Astrocyte of the cerebellum (primary cell): ENCODE results near the gene SRP14.

Source experiments
- DNase-seq: peaks from one replicate; pipeline ENCODE4 v3.0.0-alpha.2; 2011; ENCODE audit warnings: low read depth
- H3K4me3 ChIP-seq: 2 replicates; pipeline ENCODE4 v1.5.1; 2011; ENCODE audit warnings: mild to moderate bottlenecking, low read depth, low read length, moderate library complexity
- CTCF ChIP-seq: IDR thresholded peaks from 2 replicates; pipeline ENCODE4 v1.5.1; 2012; ENCODE audit warnings: low read length, low read depth, moderate library complexity, mild to moderate bottlenecking; ENCODE audit errors: missing control alignments
- in situ Hi-C: cut with HindIII; loops from 2 replicates; pipeline ENCODE4 v1.10.0; 2017; ENCODE audit warnings: low sequenced_read_pairs

The SRP14 gene

DNA sequence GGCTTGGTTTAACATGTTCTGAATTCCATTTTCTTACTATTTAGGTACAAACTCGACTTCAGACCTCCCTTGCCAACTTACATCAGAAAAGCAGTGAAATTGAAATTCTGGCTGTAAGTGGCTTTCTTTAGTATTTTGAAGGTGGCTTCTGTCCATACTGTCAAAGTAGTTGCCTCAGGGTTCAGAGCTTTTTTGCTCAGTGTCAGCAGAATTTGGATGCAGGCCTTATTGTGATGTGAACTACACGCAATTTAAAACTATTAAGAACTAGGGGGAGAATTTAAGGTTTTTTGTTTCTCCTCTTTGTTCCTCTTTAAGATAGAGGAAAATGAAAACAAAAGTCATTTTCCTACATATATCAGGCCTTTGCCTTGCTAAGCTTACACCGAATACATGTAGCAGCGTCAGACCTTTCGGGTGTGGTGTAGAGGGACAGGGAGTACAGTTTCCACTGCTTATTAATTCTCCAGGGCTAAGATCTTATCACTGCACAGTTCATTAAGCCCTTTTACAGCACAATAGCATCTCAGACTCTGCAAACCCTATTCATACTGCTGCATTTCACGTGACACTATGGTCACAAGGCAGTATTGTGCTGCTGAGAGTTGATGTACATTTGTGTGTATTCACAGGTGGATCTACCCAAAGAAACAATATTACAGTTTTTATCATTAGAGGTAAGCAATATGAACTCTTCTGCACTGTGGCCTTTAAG lies 6.7 kb downstream of the SRP14 start:
- in situ Hi-C loops, result no loop called here
- DNase-seq, result no peak
- H3K4me3 ChIP-seq, result no peak overlapping the region
- TF ChIP-seq CTCF, result no peak

DNA sequence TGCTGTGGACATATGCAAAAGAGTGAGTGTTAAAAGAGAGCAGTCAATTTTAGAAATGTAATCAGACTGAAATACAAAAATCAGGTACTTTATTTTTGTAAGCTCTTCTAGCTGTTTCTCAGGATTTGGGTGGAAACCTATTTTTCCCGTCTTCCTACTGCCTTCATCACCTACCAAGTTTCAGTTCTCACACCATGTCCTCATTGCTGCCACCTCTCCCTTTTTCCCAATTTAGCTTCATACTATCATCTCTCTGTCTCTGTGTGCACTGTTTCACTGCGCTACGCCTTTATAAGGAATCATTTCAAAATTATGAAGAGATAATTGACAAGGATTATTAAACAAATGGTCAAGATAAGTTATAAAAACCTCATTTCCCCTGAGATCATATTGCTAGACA lies 7.7 kb downstream of the SRP14 start:
- H3K4me3 ChIP-seq, result no peak overlapping the region
- TF ChIP-seq CTCF, result no peak

DNA sequence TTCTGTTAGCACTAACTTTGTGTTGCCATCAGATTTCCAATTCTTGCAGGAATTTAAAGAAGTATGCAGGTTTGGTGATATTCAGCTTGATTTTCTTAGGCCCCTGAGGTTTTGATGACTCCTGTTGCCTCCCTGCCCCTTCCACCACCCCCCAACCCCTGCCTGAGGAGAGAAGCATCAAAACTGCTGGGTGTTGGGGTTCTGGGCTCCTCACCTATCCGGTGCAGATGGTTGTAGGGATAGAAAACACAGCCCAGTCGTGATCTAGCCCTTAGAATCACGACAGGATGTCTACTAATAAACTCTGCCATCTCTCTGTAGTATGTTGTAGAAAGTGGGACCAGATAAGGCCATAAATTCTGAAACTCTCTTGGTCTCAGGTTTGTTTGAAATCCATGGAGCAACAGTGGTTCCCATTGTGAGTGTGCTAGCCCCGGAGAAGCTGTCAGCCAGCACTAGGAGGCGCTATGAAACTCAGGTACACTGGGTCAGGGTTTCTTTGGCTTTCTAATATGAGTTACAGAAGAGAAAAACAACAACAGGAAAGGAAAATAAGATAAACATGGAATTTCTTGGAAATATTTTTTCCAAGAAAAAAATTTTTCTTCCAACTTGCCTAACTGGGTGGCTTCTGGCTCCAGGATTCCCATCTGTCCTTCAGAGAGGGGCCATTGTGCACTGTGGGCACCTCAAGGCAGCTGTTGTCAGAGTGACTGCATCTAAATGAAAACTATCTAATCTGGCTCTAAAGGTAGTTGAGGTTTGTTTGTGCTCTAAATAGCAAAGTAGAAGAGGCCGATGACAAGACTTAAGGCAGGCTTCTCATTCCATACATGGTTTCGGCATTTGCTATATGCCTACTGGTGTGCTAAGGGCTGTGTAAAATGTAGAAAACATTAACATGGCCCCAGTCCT lies 8.7 kb downstream of the SRP14 start:
- peak; percentile 78 for TF ChIP-seq CTCF
- in situ Hi-C loops, result no loop called here
- no peak overlapping the region for H3K4me3 ChIP-seq
- no peak for DNase-seq

More for the DNA sequence above, 7.7 kb downstream of the SRP14 start:
- in situ Hi-C loops, result no loop called here
- DNase-seq, result no peak

GRCh38 chr15:40028853-40029252 lies 10.1 kb downstream of the SRP14 start:
- in situ Hi-C loops, result no loop called here

GRCh38 chr15:40028193-40028592 lies 10.8 kb downstream of the SRP14 start:
- no peak overlapping the region for H3K4me3 ChIP-seq
- in situ Hi-C loops, result no loop called here
- no peak for TF ChIP-seq CTCF
- no peak for DNase-seq

More at GRCh38 chr15:40028853-40029252, 10.1 kb downstream of the SRP14 start:
- H3K4me3 ChIP-seq, result no peak overlapping the region
- no peak for DNase-seq
- TF ChIP-seq CTCF, result no peak

GRCh38 chr15:40016224-40016865 lies 22.6 kb downstream of the SRP14 start:
- TF ChIP-seq CTCF, result no peak
- no peak for DNase-seq
- in situ Hi-C loops, result loop anchor here (25.0 kb wide), 1 partner anchor 229 kb away; the partner anchor contains the start of gene FSIP1
- H3K4me3 ChIP-seq, result no peak overlapping the region
